GM19397 (cell line): ENCODE data around the gene KIAA1586.
"Not testable (repeated sequence)": the region's sequence is repeated elsewhere in the genome, so short reads cannot be mapped to it uniquely, and the experiment has no call there.

Source experiments
- ATAC-seq: cut with Tn5 transposase; IDR thresholded peaks from one replicate; pipeline ENCODE4 v1.9.1; 2021; ENCODE audit warnings: mild to moderate bottlenecking, moderate library complexity; ENCODE audit not compliant: unreplicated experiment

Gene KIAA1586

GRCh38 chr6:57046332-57047256 is at the start of gene KIAA1586:
Gene KIAA1586 (plus strand): TSS chr6:57046693. CDS start chr6:57046756, 63 bp downstream.
- ATAC-seq = peak; percentile 92

GRCh38 chr6:56999049-56999448 is 47.4 kb upstream of the KIAA1586 start:
- ATAC-seq = no peak

GRCh38 chr6:56999748-57000147 is 46.7 kb upstream of the KIAA1586 start:
- not testable (repeated sequence) for ATAC-seq

- no peak for ATAC-seq
These were observed 44.3 kb upstream of the KIAA1586 start for GRCh38 chr6:57002197-57002596.

- no peak for ATAC-seq
These were observed 42.2 kb upstream of the KIAA1586 start for GRCh38 chr6:57004292-57004691.

- no peak for ATAC-seq
These were observed 40.4 kb upstream of the KIAA1586 start for GRCh38 chr6:57006101-57006500.

GRCh38 chr6:57008069-57008468 is 38.4 kb upstream of the KIAA1586 start:
- not testable (repeated sequence) for ATAC-seq

GRCh38 chr6:57013521-57013926 is 33.0 kb upstream of the KIAA1586 start:
- no peak for ATAC-seq

- no peak for ATAC-seq
These were observed 29.4 kb upstream of the KIAA1586 start for GRCh38 chr6:57017069-57017468.

GRCh38 chr6:57017841-57018240 is 28.7 kb upstream of the KIAA1586 start:
- no peak for ATAC-seq

GRCh38 chr6:57019434-57019833 is 27.1 kb upstream of the KIAA1586 start:
- ATAC-seq = no peak

GRCh38 chr6:57021086-57021720 is 25.3 kb upstream of the KIAA1586 start:
- no peak for ATAC-seq

- no peak for ATAC-seq
These were observed 22.2 kb upstream of the KIAA1586 start for GRCh38 chr6:57024321-57024720.

- no peak for ATAC-seq
These were observed 21.7 kb upstream of the KIAA1586 start for GRCh38 chr6:57024775-57025174.

- no peak for ATAC-seq
These were observed 20.5 kb upstream of the KIAA1586 start for GRCh38 chr6:57026001-57026400.

GRCh38 chr6:57027301-57027700 is 19.2 kb upstream of the KIAA1586 start:
- no peak for ATAC-seq

- no peak for ATAC-seq
These were observed 17.3 kb upstream of the KIAA1586 start for GRCh38 chr6:57029213-57029612.

- no peak for ATAC-seq
These were observed 13.3 kb upstream of the KIAA1586 start for GRCh38 chr6:57033228-57033627.

GRCh38 chr6:57035549-57035948 is 10.9 kb upstream of the KIAA1586 start:
- ATAC-seq = no peak

- ATAC-seq = no peak
These were observed 7.6 kb upstream of the KIAA1586 start for GRCh38 chr6:57038906-57039305.

GRCh38 chr6:57040011-57040410 is 6.5 kb upstream of the KIAA1586 start:
- ATAC-seq = no peak

GRCh38 chr6:57044061-57044460 is 2.4 kb upstream of the KIAA1586 start:
- ATAC-seq = not testable (repeated sequence)
